Stimulated activated CD8-positive, alpha-beta memory T cell treated with anti-CD3 and anti-CD28 coated beads, Interleukin-15, amount 100 ng/mL, for 24 hours (primary cell): ENCODE results near the gene CLRN3.

Experiments used
- DNase-seq: peaks from one replicate; pipeline ENCODE4 v3.0.0-alpha.2; 2020; ENCODE audit warnings: low read depth

The CLRN3 gene, protein sequence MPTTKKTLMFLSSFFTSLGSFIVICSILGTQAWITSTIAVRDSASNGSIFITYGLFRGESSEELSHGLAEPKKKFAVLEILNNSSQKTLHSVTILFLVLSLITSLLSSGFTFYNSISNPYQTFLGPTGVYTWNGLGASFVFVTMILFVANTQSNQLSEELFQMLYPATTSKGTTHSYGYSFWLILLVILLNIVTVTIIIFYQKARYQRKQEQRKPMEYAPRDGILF

GRCh38 chr10:127892743-127893142 is at the start of gene CLRN3:
CLRN3 (minus strand) TSS chr10:127892941; CDS start chr10:127892784, 157 bp downstream.
- no peak for DNase-seq

- DNase-seq: no peak
These were observed 48.3 kb upstream of the CLRN3 start for GRCh38 chr10:127940866-127941640.

DNA sequence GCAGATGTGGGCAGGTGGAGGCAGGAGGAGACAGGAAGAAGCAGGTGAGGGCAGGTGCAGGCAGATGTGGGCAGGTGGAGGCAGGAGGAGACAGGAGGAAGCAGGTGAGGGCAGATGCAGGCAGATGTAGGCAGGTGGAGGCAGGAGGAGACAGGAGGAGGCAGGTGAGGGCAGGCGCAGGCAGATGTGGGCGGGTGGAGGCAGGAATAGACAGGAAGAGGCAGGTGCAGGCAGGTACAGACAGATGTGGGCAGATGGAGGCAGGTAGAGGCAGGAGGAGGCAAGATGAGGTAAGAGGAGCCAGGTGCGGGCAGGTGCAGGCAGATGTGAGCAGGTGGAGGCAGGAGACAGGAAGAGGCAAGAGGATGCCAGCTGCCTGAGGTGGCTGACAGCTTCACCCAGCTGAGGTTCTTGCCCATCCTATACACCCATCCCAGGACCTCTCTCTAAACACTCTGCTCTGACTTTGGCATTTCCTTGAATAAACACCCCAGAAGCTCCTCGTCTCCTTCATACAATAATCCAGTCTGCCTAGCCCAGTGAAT is 47.1 kb upstream of the CLRN3 start:
- no peak for DNase-seq

GRCh38 chr10:127937915-127938463 is 45.2 kb upstream of the CLRN3 start:
- DNase-seq: no peak

- no peak for DNase-seq
These were observed 44.3 kb upstream of the CLRN3 start for GRCh38 chr10:127937069-127937468.

DNA sequence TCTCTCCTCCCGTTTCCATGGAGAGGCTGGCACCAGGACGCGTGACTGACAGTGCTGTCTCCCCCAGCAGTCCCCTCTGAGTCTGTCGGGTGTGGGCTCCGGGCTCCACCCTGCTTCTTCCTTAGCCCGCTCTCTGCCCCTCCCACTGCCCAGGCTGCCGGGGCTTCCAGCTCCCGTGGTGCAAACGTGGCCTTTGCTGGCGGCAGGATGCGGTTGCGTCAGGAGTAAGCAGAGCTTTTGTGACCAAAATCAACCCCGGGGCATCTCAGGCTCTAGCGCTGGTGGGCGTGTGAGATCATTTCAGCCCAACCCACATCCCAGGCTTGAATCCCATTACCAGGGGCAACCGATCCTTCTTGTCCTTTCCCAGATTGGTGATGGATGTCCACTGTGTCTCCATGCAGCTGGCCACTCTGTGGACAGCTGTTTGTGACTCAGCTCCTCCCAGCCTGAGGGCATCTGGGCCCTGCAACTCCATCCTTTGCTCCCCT is 42.4 kb upstream of the CLRN3 start:
- no peak for DNase-seq

DNA sequence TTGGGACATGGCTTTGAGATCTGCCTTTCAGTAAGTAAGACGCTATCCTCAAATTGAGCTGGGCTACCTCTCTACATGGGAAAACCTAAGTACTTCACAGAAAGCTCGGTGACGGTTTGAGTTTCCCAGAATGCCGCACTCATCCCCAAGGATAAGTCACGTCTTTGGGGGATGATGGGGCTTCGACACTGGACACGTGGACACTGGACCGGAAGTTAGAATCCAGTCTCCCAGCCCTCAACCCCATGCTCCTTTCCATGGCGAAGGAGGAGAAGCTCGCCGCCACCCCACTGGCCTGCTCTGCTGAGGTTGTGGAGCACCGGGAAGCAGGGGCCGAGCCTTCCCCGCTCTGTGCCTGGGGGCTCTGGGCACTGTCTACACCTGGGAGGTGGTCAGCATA is 41.6 kb upstream of the CLRN3 start:
- DNase-seq: no peak

- DNase-seq: no peak
These were observed 40.5 kb upstream of the CLRN3 start for GRCh38 chr10:127933271-127933670.

GRCh38 chr10:127932521-127933270 is 40.0 kb upstream of the CLRN3 start:
- DNase-seq: no peak

- no peak for DNase-seq
These were observed 35.5 kb upstream of the CLRN3 start for GRCh38 chr10:127928021-127928806.

DNA sequence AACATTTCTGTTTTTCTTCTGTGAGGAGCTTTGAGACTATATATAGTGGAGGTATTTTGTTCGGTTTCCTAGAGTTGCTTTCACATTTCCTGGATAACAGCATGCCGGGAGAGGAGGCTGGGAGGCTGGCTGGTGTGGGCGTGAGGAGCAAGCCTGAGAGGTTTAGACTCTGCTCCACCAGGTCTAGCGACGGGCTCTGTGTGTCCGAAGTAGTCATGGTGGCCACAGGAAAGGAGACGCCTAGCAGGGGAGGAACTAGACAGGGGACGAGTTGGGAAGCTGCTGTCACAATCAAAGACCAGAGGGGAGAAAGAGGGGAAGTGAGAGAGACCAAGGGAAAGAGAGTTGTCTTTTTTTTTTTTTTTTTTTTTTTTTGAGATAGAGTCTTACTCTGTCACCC is 33.7 kb upstream of the CLRN3 start:
- DNase-seq: no peak

DNA sequence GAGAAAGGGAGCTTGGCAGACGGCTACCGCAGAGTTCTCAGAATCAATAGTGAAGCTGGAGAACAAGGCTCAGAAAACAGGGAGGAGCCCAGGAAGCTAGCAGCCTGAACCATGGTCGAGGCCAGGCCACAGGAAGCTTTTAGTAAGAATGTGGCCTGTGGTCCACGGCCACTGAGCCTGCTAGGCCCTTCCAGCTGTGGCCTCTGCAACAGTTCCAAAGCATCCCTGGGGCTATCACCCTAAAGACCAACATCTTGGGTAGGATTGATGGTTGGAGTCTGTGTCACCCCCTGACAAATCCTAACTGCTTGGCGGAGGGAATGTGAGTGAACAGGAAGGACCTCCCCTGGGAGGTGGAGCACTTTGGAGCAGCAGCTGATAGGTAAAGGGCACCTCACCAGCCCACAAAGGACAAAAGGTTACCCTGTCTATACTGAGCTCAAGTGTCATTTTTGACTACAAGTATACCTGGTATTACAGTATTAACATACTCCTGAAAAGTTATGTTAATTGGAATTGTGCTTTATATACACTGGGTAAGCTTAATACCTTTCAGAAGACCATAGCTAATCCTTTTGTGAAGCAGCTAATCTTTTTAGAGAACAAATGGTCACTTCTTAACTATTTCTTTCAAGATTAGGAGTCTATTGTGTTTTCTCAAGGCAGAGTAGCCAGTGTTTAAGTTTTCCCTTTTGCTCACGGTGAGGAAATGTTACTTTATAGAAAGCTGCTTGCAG is 32.9 kb upstream of the CLRN3 start:
- DNase-seq: no peak

DNA sequence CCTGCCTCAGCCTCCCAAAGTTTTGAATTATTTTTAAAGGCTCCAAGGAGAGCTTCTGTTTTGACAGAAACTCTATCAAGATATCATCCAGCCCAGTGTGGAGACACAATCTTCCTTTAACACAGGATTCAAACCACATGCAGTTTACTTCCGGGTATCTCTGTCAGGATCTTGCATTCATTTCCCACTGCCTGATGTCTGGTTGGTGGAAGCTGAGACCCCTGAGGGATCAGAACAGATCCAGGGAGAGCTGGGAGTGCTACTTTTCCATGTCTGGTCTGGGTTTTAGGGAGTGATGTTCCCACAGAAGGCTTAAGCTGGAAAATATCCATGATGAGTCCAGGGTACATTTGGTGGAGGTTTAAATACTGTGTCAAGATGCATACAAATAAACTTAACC is 30.9 kb upstream of the CLRN3 start:
- no peak for DNase-seq

- no peak for DNase-seq
These were observed 30.1 kb upstream of the CLRN3 start for GRCh38 chr10:127922675-127923366.

DNA sequence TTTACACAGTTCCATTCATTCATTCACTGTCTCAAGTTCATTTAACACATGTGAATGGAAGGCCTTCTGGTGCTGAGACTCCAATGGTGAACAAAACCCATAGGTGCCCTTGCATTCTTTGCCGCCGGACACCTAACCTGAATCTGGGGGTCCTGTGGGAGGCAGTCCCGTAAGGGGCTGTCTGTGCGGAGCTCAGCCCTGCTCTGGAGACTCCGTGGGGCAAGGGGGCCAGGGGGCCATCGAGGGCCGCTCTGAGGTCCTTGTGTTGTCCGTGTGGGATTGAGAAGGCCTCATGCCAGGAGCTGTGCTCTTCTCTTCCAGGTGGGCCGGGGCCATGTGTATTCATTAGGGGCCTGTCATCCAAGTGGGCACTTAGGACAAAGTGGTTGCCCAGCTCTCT is 29.5 kb upstream of the CLRN3 start:
- DNase-seq: no peak

GRCh38 chr10:127921753-127922145 is 29.0 kb upstream of the CLRN3 start:
- no peak for DNase-seq

DNA sequence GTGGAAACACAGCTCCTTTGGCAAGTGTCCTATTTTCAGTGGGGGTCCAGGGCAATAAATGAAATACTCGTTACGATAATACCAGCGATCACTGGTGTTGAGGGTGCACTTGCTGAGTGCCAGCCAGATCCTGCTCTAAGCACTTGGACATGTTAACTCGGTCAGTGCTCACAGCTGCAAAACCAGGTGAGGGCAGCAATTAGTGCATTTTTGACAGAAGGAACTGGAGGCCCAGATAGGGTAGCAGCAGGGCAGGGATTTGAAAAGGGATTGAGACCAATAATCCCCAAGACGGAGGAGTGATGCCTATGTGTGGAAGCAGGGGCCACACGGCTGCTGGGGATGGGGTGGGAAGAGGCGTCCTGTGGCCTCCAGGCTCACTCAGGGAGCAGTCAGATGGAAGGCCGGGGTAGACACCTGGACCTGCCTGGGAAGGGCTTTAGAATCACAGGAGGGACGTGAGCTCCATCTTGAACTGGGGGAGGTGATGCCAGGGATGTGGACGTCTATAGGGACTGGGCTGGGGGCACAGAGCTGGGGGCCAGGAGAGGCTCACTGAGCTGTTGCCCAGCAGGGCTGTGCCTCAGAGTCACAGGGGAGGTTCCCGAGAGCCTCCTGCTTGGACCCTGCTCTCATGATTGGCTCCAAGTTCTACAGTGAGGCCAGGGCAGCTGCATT is 28.5 kb upstream of the CLRN3 start:
- DNase-seq: no peak

DNA sequence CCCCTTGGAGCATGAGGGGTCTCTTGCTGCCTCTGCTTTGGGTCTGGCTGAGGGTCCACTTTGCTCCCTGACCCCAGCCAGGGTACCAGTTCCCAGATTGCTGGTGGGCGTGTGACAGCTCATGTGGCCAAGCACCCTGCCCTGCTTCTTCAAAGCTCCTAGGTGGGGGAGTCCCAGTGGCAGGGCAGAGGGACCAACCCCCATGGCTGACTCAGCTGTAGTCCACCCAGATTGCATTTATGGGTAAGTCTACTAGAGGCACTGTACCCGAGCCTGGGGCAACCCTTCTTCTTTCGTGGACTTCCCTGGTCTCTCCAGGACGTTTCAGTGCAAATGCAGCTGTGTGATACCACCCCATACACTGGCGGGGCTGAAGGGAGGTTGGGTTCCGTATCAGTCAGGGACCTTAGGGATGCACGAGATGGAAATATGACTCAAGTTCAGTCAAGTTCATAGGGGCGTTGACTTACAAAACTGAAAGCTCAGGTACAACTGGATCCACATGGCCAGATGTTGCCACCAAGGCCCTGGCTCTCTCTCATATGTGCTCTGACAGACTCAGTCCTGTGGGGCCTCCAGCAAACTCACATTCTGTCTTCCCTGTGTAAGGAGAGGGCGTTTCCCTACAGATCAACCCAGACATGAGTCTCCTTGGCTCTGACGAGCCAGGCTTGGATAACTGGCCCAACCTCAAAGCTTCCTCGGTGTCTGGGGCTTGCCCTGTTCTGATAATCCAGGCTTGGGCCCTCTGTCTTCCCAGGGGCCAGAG is 27.7 kb upstream of the CLRN3 start:
- DNase-seq: no peak
